GM13977 (cell line): ENCODE data around the gene DRAXIN.

Experiments
- DNase-seq: peaks from one replicate; pipeline ENCODE4 v3.0.0; 2012; ENCODE audit warnings: low spot score
- in situ Hi-C: fragments of 300-500 bp; cut with MboI; formaldehyde crosslinking; loops from one replicate; pipeline ENCODE4 v1.12.0; 2022; ENCODE audit warnings: low sequenced_read_pairs, low pct_unique_long_range_greater_than_20kb, mixed read lengths, inconsistent platforms; ENCODE audit not compliant: unreplicated experiment
- TF ChIP-seq, protein P1 (sequence below): IDR thresholded peaks from 2 replicates; pipeline ENCODE4 v1.5.1; 2012; ENCODE audit warnings: mild to moderate bottlenecking, control low read depth; ENCODE audit not compliant: insufficient read depth; ENCODE audit errors: extremely low read depth, missing control alignments

DRAXIN gene

DNA sequence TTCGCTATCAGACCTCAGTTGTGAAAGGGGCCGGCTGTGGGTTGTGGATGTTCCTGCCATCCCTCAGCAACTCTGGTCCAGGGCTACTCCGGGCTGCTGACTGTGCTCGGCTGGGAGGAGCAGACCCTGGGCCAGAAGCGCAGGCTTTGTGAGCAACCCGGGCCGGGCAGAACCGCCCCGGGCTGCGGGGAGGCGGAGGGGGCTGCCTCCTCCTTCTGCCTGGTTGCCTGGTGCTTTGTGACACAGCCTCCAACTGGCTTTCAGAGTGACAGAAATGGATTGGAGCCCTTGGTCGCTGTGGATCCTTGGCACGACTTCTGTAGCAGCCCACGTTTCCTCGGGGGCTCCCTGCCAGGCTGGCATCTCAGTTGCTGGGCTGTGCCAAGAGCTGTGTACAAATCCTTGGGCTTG is 10.0 kb downstream of the DRAXIN start:
- in situ Hi-C loops, result no loop called here
- no peak for DNase-seq

DNA sequence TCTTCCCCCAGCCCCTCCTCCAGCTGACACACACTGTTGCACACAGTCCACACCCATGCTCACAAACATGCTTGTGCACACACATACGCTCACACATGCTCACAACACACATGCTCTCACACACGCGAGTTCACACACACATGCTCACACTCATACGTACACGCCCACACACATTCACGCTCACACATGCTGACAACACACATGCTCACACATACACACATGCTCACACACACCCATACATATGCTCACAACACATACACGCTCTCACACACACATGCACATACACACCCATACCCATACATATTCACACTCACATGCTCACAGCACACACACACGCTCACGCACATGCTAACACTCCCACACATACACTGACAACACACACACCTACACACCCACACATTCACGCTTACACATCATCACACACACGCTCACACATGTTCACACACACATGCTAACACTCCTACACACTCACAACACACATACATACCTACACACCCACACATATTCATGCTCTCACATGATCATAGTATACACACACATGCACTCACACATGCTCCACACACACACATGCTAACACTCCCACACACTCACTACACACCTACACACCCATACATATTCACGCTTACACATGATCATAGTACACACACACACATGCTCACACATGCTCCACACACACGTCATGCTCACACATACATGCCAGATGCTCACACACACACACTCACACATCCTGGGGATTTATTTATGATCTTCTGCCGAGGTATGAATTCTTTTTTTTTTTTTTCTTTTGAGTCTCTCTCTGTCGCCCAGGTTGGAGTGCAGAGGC is 10.7 kb downstream of the DRAXIN start:
- DNase-seq, result no peak
- TF ChIP-seq, protein P1, sequence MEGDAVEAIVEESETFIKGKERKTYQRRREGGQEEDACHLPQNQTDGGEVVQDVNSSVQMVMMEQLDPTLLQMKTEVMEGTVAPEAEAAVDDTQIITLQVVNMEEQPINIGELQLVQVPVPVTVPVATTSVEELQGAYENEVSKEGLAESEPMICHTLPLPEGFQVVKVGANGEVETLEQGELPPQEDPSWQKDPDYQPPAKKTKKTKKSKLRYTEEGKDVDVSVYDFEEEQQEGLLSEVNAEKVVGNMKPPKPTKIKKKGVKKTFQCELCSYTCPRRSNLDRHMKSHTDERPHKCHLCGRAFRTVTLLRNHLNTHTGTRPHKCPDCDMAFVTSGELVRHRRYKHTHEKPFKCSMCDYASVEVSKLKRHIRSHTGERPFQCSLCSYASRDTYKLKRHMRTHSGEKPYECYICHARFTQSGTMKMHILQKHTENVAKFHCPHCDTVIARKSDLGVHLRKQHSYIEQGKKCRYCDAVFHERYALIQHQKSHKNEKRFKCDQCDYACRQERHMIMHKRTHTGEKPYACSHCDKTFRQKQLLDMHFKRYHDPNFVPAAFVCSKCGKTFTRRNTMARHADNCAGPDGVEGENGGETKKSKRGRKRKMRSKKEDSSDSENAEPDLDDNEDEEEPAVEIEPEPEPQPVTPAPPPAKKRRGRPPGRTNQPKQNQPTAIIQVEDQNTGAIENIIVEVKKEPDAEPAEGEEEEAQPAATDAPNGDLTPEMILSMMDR, result no peak
- in situ Hi-C loops, result no loop called here

More for the DNA sequence above, 10.0 kb downstream of the DRAXIN start:
- TF ChIP-seq, protein P1, result no peak

DNA sequence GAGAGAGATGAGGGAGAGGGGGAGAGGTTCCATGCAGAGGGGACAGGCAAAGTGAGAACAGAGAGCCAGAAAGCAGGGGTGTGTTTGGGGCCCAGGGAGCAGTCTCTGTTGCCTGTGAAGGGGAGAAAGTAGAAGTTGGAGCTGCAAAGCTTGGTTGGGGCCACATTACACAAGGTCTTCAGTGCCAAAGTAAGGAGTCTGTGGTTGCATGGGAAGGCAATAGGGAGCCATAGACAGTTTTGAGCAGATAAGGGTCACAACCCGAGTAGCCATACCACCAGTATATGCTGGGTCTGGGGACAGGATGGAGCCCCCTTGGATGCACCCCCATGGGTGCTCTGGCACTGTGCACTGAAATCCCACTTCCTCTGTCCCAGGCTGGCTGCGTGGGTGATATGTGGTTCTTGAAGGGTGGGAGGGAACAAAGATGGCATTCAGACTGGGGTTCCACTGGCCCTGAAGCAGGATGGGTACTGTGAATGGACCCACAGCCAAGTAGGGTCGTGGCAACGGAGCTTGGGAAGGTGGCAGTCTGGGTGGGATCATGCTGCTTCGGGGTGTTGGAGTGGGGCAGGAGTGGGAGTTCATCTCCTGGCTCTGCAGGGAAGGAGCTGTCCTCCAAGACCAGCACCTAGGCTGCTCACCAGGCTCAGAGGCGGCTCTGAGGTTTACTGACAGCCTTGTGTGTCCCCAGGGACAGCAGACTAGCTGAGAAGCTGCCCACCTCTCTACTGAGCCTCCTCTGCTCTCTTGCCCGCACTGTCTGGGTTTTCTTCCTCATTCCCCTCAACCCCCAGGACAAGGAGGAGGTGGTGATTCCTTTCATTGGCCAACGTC is 12.1 kb downstream of the DRAXIN start:
- no peak for DNase-seq
- TF ChIP-seq, protein P1, result no peak
- in situ Hi-C loops, result no loop called here

DNA sequence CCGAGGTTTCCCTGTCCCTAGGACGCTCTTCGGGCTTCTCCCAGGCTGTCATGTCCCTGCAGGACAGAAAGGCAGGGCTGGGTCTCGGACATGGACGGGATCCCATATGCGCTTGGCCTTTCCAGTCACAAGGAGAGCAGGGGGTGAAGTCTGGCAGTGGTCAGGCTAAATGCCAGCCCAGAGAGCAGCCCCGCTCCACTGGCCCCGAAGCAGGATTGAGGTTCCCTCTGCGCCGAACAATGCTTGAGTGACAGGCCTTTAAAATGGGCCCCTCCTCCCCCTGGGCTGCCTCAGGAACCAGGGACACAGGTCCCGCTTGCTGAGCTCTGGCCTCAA is 12.7 kb downstream of the DRAXIN start:
- DNase-seq, result no peak
- in situ Hi-C loops, result no loop called here
- TF ChIP-seq, protein P1, result no peak

DNA sequence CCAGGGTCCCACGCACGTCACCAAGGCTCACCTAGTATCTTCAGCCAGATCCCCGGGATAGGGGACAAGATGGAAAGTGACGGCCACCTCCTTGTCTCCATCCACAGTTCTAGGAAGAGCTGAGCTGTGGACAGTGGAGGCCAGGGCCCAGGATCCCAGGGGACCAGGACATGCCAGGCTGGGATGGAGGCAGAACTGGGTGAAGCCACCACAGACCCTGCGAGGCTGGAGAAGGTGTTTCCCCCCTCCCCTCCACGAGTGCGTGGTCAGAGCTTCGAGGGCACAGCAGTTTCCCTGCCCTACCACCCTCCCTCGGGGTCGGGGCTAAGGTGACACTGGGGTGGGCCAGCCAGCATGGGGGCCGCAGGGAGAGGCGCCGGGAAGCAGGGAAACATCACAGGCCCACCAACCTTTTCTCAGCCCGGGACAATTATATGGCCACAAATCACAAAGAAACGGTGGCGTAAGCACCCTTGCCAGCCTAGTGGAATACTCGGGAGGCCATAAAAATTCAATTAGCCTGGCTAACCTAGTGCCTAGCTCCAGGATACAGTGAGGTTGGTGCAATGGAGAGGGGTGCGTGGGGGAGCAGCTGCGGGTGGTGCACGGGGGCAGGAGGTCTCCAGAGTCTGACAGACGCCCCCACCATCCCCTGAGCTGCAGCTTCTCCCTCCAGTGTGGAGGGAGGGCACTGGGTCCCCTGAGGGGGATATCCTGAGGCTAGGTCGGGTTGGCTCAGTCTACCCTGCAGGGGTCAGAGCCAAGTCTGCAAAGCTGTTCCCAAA is 13.4 kb downstream of the DRAXIN start:
- TF ChIP-seq, protein P1, result no peak
- no peak for DNase-seq
- in situ Hi-C loops, result no loop called here

DNA sequence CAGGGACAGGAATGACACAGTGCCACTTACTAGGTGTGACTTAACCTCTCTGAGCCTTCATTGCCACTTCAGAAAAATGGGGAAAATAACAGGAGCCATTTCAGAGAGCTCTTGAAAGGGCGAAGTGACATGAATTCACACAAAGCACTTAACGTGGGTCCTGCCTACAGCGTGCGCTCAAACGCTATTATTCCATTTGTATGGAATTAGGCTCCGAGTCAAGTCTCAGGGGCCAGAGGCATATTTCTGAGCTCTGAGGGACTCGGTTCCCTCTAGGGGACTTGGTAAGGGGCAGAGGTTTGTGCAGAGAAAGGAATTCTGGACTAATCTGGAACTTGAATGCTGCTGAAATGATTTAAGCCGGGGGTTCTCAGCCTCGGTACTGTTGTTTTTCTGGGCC is 14.1 kb downstream of the DRAXIN start:
- DNase-seq, result no peak
- in situ Hi-C loops, result no loop called here
- TF ChIP-seq, protein P1, result no peak
